HG03175 (cell line): Measurements from ENCODE around the gene RHBDL3.
"Not testable (repeated sequence)": the region's sequence is repeated elsewhere in the genome, so short reads cannot be mapped to it uniquely, and the experiment has no call there.

Experiments
- ATAC-seq: cut with Tn5 transposase; IDR thresholded peaks from one replicate; pipeline ENCODE4 v1.9.1; 2021; ENCODE audit warnings: mild to moderate bottlenecking, moderate library complexity; ENCODE audit not compliant: unreplicated experiment

Gene RHBDL3, protein sequence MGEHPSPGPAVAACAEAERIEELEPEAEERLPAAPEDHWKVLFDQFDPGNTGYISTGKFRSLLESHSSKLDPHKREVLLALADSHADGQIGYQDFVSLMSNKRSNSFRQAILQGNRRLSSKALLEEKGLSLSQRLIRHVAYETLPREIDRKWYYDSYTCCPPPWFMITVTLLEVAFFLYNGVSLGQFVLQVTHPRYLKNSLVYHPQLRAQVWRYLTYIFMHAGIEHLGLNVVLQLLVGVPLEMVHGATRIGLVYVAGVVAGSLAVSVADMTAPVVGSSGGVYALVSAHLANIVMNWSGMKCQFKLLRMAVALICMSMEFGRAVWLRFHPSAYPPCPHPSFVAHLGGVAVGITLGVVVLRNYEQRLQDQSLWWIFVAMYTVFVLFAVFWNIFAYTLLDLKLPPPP

DNA sequence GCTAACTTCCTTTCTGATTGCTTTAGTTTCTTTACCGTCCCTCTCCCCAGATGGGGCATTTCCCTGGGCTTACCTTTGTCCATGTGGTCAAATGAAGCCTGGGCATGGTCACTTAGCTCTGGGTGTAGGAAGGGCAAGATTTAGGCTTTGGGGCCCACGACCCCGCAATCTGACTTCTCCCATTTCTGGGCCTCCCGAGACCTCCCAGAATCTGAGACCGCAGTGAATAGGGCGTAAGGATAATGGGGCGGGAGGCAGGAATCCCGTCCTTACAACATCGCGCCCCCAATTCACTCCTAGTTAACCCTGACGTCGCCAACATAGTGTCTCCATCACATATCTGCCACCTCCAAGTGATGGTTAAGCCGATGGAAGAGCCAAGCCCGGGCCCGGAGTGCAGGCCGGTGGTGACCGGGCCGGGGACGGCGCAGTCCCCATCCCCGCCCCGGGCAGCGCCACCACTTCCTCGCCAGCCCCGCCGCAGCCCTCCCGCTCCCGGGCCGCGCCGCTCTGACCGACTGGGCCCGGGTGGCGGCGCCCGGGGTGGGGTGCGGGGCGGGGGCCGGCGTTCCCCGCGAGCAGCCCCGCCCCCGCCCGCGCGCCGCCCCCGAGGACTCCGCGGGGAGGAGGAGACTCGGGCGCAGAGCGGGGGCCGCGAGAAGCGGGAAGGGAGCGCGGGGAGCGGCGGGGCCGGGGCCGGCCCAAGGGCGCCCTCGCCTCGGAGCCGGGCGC lies at the start of gene RHBDL3:
Gene RHBDL3, plus strand, starts transcription at position 641 of the 732 bp plus-strand sequence. CDS start 358 bp downstream, outside the sequence.
- ATAC-seq = no peak

DNA sequence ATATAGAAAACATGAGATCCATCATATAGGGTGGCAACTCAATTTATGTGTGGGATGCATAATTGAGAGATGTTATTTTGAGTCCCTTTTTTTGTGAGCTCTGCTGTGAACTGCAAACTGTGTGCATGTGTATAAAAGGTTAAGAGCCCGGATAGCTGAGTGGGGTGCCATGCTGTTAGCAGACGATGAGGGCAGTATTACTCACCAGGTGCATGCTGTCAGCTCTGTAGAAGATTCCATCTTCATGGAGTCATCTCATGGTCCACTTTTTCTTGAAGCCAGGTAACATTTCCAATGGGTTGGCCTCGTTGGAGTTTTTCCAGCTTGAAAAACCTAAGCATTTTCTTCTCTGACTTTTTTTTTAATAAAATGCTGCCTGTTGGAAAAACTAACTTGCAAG lies 43.0 kb upstream of the RHBDL3 start:
- no peak for ATAC-seq

DNA sequence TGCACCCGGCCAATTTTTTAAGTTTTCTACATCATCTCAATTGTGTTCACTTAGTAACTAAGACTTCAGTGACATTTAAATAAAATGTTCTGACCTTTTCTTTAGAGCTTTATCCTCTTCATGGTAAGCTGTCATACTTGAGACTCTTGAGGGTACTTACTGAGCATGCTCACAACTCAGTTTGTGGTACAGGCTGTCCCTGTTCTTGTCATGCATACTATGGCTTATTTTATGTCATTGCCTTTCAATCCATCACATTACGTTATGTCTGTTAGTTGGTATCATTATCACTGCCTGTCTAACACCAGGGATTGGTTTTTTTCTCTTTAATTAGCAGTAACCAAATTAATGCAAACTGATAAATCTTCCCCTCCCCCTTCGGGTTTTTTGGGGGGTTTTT lies 41.9 kb upstream of the RHBDL3 start:
- no peak for ATAC-seq

DNA sequence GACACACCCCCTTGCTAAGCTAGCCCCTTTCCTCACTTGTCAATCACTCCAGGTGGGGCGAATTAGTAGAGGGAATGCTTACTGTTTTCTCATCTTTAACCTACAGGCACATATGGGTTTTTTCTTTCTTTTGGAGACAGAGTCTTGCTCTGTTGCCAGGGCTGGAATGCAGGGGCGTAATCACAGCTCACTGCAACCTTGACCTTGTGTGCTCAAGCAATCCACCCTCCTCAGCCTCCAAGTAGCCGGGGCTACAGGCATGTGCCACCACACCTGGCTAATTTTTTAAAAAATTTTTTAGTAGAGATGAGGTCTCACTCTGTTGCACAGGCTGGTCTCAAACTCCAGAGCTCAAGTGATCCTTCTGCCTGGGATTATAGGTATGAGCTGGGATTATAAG lies 38.7 kb upstream of the RHBDL3 start:
- no peak for ATAC-seq

DNA sequence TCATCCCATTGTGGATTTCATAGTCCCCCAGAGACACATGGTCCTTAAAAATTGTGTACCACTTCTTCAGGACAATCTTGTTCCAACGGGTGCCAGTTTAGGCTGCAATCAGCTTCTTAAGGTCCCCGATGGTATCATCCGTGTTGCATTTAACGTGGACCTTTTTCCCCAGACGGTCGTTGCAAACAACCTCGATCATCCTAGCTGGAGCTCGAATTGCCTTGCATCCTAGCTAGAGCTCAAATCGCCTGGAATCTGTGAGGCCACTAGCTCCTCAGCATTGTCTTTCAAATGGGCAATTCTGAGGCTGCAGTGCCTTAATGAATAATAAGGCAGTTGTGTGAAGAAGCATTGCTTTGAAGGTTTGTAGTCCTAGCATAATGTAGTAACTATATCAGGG lies 37.7 kb upstream of the RHBDL3 start:
- no peak for ATAC-seq

DNA sequence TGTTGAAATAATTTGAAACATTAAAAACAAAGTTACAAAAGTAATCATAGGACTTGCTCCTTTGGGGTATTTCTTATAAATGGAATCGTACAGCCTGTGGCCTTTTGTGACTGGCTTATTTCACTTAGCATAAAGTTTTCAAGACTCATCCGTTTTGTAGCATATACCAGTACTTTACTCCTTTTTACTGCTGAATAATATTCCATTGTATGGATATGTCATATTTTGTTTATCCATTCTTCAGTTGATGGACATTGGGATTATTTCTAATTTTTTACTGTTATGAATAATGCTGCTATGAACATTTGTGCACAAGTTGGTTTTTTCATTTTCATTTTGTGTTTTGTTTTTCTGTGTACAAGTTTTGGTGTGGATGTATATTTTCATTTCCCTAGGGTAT lies 30.0 kb upstream of the RHBDL3 start:
- ATAC-seq = no peak

DNA sequence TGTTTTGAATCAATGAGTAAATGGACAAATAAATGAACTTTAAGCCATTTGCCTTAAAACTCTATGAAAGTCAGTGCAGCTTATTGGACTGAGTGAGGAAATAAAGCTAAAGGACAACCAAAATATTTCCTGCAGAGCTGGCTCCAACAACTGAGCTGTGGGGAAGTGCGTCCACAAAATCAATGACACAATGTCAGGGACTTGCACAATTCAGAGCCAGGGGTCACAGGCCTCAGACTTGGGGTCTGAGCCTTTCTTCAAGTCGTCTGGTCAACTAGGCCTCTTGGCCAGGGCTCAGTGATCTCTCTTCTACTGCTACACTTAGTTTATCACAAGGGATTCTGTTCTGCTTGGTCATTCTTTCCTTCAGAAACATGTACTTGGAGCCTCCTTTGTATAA lies 26.2 kb upstream of the RHBDL3 start:
- ATAC-seq = no peak

DNA sequence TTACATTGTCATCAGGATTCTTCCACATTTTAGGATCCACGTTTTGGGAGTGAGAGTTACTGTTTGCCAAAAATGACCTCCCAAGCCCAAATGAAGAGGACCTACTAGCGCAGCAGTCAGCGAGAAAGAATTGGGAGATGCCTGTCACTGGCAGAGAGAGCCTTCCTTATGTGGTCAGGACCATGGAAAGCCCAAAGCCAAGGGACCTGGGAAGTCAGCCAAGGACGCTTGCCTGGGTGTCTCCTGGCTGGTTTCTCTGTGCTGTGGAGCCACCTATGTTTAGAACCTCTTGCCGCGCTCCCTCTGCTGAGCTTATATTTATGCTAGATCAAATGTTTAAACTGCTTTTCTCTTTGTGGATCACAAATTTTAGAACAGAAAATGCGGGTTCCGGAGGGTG lies 24.9 kb upstream of the RHBDL3 start:
- ATAC-seq = no peak

DNA sequence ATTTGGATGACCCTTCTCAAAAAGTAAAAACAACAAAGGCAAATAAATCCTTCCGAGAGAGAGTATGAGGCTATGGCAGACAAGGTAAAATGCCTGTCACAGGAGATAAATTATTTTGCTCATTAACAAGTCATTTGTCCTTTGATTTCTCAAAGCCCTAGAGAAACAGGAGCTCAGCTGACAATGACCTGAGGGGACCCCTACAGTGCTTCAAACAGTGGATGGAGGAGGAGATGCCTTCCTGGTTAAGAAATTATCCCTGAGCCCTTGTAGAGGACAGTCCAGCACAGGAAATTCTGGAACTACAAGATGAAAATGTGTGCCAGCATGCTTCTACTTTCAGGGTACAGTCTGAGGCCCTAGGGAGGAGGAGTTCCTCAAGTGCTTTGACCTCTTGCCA lies 24.0 kb upstream of the RHBDL3 start:
- ATAC-seq = no peak

DNA sequence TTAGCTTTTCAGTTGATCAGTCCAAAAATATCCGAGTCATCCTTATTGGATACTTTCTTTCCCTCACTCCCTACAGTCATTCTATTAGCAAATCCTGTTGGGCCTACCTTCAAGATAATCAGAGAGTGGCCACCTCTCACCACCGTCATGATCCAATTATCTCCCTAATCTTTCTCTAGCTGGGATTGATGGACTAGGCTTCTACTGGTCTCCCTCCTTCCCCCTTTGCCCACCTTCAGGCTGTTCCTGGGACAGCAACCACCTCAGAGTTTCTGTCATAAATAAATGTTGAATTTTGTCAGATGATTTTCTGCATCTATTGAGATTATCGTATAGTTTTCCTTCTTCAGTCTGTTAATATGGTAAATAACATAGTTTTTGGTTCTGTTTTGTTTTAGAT lies 16.2 kb upstream of the RHBDL3 start:
- ATAC-seq = no peak

DNA sequence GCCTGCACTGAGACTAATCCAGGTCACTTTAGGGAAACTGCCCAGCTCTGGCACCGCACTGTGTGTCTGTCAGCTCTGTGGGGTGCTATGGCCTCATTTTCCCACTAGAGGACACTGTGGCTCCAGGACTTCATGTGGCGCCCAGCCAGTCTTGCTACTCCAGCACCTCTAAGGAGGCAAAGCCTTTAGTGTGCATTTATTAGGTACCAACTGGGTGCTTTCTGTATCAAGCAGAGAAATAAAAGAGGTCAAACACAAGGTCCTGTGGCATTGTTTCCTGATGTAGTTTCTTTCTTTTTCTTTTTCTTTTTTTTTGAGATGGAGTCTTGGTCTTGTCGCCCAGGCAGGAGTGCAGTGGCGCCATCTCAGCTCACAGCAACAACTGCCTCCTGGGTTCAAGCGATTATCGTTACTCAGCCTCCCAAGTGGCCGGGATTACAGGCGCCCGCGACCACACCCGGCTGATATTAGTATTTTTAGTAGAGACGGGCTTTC lies 12.5 kb upstream of the RHBDL3 start:
- no peak for ATAC-seq

DNA sequence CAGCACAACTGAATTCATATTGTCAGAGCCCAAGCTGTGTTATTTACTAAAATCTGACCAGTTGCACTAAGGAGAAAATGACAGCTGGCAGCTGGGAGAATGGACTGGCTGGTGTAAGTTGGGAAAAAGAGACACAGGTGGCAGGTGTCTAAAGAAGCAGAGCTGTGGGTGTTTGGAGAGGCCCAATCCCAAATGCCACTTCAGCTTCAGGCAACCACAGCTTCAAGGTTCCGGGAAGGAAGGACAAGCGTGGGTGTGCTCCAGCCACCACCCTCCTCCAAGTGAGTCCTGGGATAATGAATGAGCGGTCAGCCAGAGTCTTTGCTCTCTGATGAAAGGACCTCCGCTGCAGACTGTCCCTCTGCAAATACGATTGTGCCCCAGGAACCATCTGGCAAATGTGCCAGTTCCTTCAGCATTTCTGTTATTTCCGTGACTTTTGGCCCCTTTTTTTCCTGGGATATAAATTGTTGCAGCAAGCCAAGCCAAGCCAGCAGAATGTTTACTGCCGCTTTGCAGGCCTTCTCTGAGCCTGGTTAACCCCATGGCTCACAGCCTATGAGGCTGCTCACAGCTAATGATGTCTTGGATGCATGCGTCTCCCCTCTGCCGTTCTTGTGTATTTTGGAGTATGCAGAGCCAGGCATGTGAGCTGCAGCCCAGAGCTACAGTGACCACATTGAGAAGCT lies 9.5 kb upstream of the RHBDL3 start:
- ATAC-seq = no peak

DNA sequence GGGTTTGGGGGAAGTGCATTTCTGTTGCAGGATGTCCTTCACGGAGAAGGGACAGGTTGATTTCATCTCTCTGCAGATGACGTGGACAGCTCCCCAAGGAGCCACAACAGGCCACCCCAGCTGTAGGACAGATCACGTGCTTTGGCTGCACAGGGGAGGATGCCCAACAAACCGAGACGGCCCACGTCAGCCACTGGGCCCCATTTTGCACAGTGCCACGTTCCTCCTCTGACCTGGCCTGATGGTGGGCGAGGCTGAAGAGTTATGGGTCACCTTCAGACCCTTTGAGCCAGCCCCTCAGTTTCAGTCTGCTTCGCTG lies 9.0 kb upstream of the RHBDL3 start:
- ATAC-seq = no peak

DNA sequence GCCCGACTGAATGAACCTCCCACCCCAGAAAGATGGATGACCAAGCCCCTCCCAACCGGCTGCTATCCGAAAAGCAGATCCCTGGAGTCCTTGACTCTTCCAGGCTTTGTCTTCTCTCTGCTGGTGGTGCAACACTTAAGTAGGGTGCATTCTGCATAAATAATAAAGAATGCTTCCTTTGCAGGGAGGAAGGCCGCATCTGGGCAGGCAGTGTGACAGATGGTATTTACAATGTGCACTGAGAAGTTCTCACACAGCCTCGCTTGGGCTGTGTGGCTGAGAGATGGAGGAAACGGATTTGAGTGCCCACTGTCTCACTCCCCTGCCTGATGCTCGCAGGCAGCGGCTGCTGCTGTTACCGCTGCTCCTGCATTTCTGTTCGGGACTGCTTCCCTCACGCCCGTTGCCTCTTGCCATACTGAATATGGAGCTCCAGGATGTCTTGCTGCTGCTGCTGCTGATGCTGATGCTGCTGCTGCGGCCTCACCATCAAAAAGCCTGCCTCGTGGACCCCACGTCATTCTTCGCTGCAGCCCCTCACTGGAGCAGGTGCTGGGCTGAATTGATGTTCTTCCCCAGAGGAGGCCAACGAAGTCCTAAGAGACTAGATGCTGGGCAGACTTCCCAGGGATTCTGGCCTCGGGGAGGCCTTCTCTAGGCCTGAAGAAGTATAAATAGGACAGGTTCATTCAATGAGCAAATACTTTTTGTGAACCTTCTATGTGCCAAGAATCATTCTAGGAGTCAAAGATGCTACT lies 7.1 kb upstream of the RHBDL3 start:
- no peak for ATAC-seq

DNA sequence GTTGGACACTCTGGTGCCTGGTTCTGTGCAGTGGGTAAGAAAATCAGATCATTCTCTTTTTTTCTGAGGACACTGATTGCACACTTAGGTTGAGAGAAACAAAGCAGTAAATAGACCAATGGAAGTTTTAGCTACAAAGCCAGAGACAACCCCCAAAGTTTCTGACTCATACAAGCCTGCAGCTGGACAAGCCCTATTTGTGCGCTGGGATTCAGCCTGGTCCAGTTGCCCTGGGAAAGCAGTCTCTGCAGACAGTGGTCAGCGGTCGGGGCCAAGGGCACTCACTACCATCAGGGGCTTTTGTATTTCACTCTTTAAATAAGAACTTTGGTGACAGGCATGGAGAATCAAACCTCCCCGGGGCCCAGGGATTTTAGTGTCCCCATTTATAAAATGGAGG lies 6.0 kb upstream of the RHBDL3 start:
- no peak for ATAC-seq

DNA sequence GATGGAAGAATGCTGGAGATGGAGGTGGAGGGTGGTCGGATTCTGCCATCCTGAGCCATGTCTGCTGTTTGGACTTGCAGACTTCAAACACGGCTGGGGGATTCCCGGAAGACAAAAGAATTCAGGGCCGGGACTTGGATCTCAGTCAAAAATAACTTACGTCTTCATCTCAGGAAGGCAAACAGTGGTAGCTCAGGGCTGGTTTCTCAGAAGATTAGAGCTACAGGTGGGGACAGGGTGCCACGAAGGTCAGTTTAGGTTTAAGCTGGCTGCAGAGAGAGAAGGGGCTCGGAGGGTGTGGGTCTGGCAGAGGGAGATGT lies 4.3 kb upstream of the RHBDL3 start:
- ATAC-seq = no peak

DNA sequence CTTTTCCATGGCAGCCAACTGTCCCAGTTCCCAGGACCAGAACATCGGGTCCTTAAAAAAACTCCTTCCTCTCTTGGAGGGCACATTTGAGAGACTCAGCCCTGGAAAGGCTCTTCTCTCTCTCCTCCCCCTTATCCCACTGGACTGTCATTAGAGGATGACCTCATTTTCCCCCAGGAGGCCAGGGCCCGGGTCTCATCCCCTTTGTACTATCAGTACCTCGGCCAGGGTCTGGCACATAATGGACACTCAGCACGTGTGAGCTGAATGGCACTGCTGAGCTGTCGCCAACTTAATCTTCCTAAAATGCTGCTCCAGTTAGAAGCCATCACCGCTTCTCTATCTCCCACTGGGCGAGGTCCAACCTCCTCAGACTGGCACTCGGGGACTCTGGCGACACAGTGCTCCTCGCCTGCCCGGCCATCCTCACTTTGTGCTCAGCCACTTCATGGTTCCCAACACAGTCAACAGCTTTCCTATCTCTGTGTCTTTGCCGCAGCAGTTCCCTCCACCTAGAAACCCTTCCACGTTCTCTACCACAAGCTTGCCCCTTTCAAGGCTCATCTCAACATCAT lies 3.6 kb upstream of the RHBDL3 start:
- no peak for ATAC-seq

DNA sequence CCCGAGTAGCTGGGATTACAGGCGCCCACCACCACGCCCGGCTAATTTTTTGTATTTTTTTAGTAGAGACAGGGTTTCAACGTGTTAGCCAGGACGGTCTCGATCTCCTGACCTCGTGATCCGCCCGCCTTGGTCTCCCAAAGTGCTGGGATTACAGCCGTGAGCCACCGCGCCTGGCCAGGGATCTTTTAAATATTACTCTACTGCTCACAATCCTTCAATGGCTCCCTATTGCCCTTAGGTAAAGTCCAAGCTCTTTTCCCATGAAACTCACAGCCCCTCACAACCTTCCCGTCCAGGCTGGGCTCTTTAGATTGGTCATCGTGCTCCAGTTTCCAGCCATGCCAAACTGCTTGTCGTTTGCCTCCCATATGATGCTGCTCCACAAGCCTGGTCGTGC lies 2.1 kb upstream of the RHBDL3 start:
- not testable (repeated sequence) for ATAC-seq

DNA sequence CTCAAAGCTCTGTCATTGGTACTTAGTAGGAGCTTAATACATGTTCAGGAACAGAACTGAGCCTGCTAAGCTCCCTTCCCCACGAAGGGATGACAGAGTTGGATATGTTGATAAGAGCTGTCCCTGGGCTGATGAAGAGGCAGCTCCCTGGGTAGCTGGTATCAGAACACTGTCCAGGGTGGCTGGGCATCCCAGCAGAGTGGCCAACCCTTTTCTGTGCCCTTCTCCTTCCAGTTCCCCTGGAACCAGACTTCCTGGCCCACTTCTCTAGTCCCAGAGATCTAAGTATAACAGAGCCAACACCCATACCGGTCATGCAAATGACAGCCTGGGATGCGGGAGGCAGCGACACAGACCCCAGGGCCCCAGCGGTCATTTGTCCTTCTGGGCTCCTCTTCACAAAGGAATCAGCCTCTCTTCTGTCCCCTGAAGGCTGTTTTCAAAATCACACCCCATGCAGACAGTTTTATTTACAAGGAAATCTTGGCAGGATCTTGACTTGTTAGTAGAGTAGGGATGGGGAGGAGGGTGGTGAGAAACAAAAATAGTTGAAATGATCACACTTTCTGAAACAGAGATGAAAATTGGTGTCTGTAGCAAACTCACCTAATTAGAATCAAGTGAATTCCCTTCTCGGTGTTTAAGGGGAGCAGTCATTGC lies 1.4 kb upstream of the RHBDL3 start:
- no peak for ATAC-seq

DNA sequence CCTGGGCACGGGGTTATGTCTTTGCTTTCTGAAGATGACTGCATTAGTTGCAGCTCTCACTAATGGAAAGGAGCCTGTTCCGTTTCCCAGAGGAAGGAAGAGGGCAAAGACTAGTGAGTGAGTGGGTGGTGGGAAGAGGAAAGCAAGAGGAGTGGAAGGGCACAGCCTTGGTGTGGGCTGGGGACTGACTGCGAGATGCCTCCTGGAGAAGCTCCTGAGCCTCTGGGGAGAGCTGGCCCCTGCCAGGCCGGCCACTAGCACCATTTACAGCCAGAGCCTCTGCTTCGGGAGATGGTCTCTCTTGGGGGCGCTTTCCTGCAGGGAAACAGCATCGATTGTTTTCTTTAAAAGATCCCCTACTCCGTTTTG lies 825 bp upstream of the RHBDL3 start:
- ATAC-seq = no peak

DNA sequence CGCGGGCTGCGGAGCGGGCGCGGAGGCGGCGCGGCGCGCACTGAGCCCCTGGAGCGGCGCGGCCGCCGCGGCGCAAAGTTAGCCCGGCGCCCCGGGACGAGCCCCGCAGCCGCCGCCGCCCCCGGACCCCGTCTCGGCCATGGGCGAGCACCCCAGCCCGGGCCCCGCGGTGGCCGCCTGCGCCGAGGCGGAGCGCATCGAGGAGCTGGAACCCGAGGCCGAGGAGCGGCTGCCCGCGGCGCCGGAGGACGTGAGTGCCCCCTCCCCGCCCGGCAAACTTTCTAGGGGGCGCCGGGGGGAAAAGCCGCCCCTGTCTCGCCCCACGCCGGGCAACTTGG lies 388 bp downstream of the RHBDL3 start:
- no peak for ATAC-seq
